PC-9 (cell line): ENCODE measurements around the gene EVX1.

ENCODE experiments used
- CTCF ChIP-seq: fragments of 200-600 bp; sonication (generic); conservative IDR thresholded peaks from 2 replicates; pipeline ENCODE4 v1.6.1; 2017; ENCODE audit warnings: mixed run types, antibody characterized with exemption, mild to moderate bottlenecking, moderate library complexity
- EZH2 ChIP-seq: fragments of 200-600 bp; sonication (generic); IDR thresholded peaks from 2 replicates; pipeline ENCODE4 v1.8.0; 2017; ENCODE audit warnings: antibody characterized with exemption, low read depth

- TF ChIP-seq CTCF (no peak), EZH2 (no peak)
These were observed 35.1 kb upstream of the EVX1 start for GRCh38 chr7:27207348-27207985.
